SK-N-SH (cell line): ENCODE data around the gene STXBP6. TPM values are rescaled to one million over a fixed set of nuclear protein-coding genes. Genes with fewer than 3 reads are reported as not detected.

Experiments
- CTCF ChIA-PET: fragments of 300-600, 350-600 bp; formaldehyde crosslinking; extraction: SDS; loops from one replicate; lab custom pipeline; 2021; lab: Yijun Ruan, JAX
- POLR2A ChIA-PET: fragments of 350-600 bp; sonication (Branson Sonifier 250); formaldehyde crosslinking; extraction: SDS; loops from one replicate; lab custom pipeline; 2020; ENCODE audit warnings: antibody characterized with exemption, inconsistent platforms; lab: Yijun Ruan, JAX
- DNase-seq: peaks from one replicate; pipeline ENCODE4 v3.0.0; 2012
- H2AFZ ChIP-seq: fragments of 200-600 bp; sonication (generic); 2 replicates; pipeline ENCODE4 v1.8.1; 2016; ENCODE audit warnings: antibody characterized with exemption, mild to moderate bottlenecking, low read depth
- H3F3A ChIP-seq: fragments of 200-600 bp; sonication (generic); replicated peaks from 2 replicates; pipeline ENCODE3; 2016; ENCODE audit warnings: antibody characterized with exemption, mild to moderate bottlenecking; ENCODE audit not compliant: insufficient read depth
- H3K27ac ChIP-seq, 2 experiments: fragments of 200-500 bp in 1 of 2; fragments of 200-600 bp in 1 of 2; sonication (Bioruptor generic) in 1 of 2; sonication (generic), shearing (Covaris generic) in 1 of 2; 2 replicates each; pipeline versions ENCODE4 v1.5.1 to v1.6.1; 2014 to 2016; ENCODE audit warnings: low read depth in 2 of 2, inconsistent platforms in 1 of 2, low read length in 1 of 2, mild to moderate bottlenecking in 1 of 2, mixed read lengths in 1 of 2
- H3K27me3 ChIP-seq: fragments of 200-600 bp; sonication (generic), shearing (Covaris generic); 2 replicates; pipeline ENCODE4 v1.6.1; 2016; ENCODE audit warnings: mixed run types; ENCODE audit not compliant: insufficient read depth
- H3K36me3 ChIP-seq, 2 experiments: fragments of 200-500 bp in 1 of 2; fragments of 200-600 bp in 1 of 2; sonication (Bioruptor generic) in 1 of 2; sonication (generic) in 1 of 2; replicated peaks in 1 of 2; 2 replicates each; pipeline versions ENCODE3 to v1.5.1; 2014 to 2016; ENCODE audit warnings: low read length in 1 of 2, mild to moderate bottlenecking in 1 of 2; ENCODE audit not compliant: insufficient read depth in 2 of 2, control insufficient read depth in 1 of 2
- H3K4me1 ChIP-seq, 2 experiments: fragments of 200-500 bp in 1 of 2; fragments of 200-600 bp in 1 of 2; sonication (Bioruptor generic) in 1 of 2; sonication (generic), shearing (Covaris generic) in 1 of 2; 2 replicates each; pipeline versions ENCODE4 v1.5.1 to v1.6.1; 2014 to 2016; ENCODE audit warnings: low read depth in 1 of 2, low read length in 1 of 2, mixed run types in 1 of 2; ENCODE audit not compliant: insufficient read depth in 2 of 2, control insufficient read depth in 1 of 2
- H3K4me2 ChIP-seq: fragments of 200-600 bp; sonication (generic), shearing (Covaris generic); 2 replicates; pipeline ENCODE4 v1.6.1; 2017; ENCODE audit warnings: mixed run types
- H3K4me3 ChIP-seq, 2 experiments: fragments of 200-500 bp in 1 of 2; fragments of 200-600 bp in 1 of 2; sonication (Bioruptor generic) in 1 of 2; sonication (generic), shearing (Covaris generic) in 1 of 2; 2 replicates each; pipeline versions ENCODE4 v1.5.1 to v1.8.1; 2014 to 2016; ENCODE audit warnings: low read depth in 2 of 2, inconsistent platforms in 1 of 2, low read length in 1 of 2, mild to moderate bottlenecking in 1 of 2, mixed read lengths in 1 of 2, moderate library complexity in 1 of 2
- H3K79me2 ChIP-seq: fragments of 200-600 bp; sonication (generic); 2 replicates; pipeline ENCODE4 v1.8.1; 2017; ENCODE audit warnings: mild to moderate bottlenecking; ENCODE audit not compliant: insufficient read depth
- H3K9ac ChIP-seq: fragments of 200-600 bp; sonication (generic); 2 replicates; pipeline ENCODE4 v1.6.1; 2017; ENCODE audit warnings: mixed run types
- H3K9me2 ChIP-seq: fragments of 200-600 bp; sonication (generic); 2 replicates; pipeline ENCODE4 v1.6.1; 2017; ENCODE audit warnings: mixed run types
- H3K9me3 ChIP-seq: fragments of 200-600 bp; sonication (generic); 2 replicates; pipeline ENCODE4 v1.6.1; 2017; ENCODE audit warnings: mixed run types, mild to moderate bottlenecking, moderate library complexity
- H4K20me1 ChIP-seq: fragments of 200-600 bp; sonication (generic); 2 replicates; pipeline ENCODE4 v1.6.1; 2017; ENCODE audit warnings: mild to moderate bottlenecking, mixed run types; ENCODE audit not compliant: insufficient read depth
- CHD2 ChIP-seq: fragments of 150-350 bp; IDR thresholded peaks from 2 replicates; pipeline ENCODE4 v1.6.1; 2018; ENCODE audit warnings: low read length; ENCODE audit not compliant: partially characterized antibody
- EZH2phosphoT487 ChIP-seq: fragments of 200-600 bp; sonication (generic); IDR thresholded peaks from 2 replicates; pipeline ENCODE4 v1.6.1; 2017; ENCODE audit warnings: low read depth, mixed run types, mild to moderate bottlenecking, antibody characterized with exemption, moderate library complexity, borderline replicate concordance
- JUND ChIP-seq: IDR thresholded peaks from 2 replicates; pipeline ENCODE4 v1.4.0; 2012
- POLR2AphosphoS5 ChIP-seq: IDR thresholded peaks from 2 replicates; pipeline ENCODE4 v1.6.1; 2012; ENCODE audit warnings: low read depth, low read length
- RFX5 ChIP-seq: IDR thresholded peaks from 2 replicates; pipeline ENCODE4 v1.6.1; 2012; ENCODE audit warnings: mild to moderate bottlenecking, improper control_type of control experiment, low read length
- RXRA ChIP-seq: IDR thresholded peaks from 2 replicates; pipeline ENCODE4 v1.4.0; 2012; ENCODE audit warnings: low read depth, mild to moderate bottlenecking, borderline replicate concordance
- SMC3 ChIP-seq: IDR thresholded peaks from 2 replicates; pipeline ENCODE4 v1.6.1; 2012; ENCODE audit warnings: low read depth, low read length, improper control_type of control experiment
- USF2 ChIP-seq: fragments of 150-350 bp; IDR thresholded peaks from 2 replicates; pipeline ENCODE4 v1.6.1; 2017; ENCODE audit warnings: antibody characterized with exemption, low read length, low read depth, borderline replicate concordance
- YY1 ChIP-seq: IDR thresholded peaks from 2 replicates; pipeline ENCODE4 v1.4.0; 2012; ENCODE audit warnings: low read depth, mild to moderate bottlenecking
- WGBS: methylation state at CpG from one replicate; pipeline ENCODE4 v1.1.6; 2017; ENCODE audit warnings: low lambda C conversion rate; 5-methylcytosine and 5-hydroxymethylcytosine counted together
- polyA plus RNA-seq, 3 experiments: library from polyadenylated mRNA; depleted of rRNA; stranded (reverse); fragments of >200 nt; gene quantifications; 2 replicates each; pipeline ENCODE4 v1.2.3, GENCODE V29; 2012
- TF ChIP-seq, protein P1 (sequence below): IDR thresholded peaks from 2 replicates; pipeline ENCODE4 v1.4.0; 2012; ENCODE audit warnings: low read depth
- TF ChIP-seq, protein P2 (sequence below): fragments of 150-350 bp; IDR thresholded peaks from 2 replicates; pipeline ENCODE4 v1.6.1; 2016; ENCODE audit warnings: mild to moderate bottlenecking, low read depth, low read length

Gene STXBP6
- polyA plus RNA-seq, 1 of the 3 experiments (the other 2 are of a cell fraction), result 0.16 TPM

- Histone ChIP-seq H3K27ac (no peak overlapping the region), H3K9me3 (no peaks in the 10 kb centered on the region), H3K4me2 (no peak overlapping the region), H3K9me2 (no peaks in the 10 kb centered on the region), H3K4me1 (no peaks in the 10 kb centered on the region), H3K79me2 (no peaks in the 10 kb centered on the region), H4K20me1 (no peaks in the 10 kb centered on the region), H3K9ac (no peak overlapping the region), H2AFZ (no peak overlapping the region), H3F3A (no peaks in the 10 kb centered on the region), H3K27me3 (no peaks in the 10 kb centered on the region), H3K4me3 (no peak overlapping the region), H3K36me3 (no peaks in the 10 kb centered on the region)
- TF ChIP-seq EZH2phosphoT487 (no peak), POLR2AphosphoS5 (no peak), USF2 (no peak), RFX5 (no peak), RXRA (no peak), SMC3 (no peak), YY1 (no peak), CHD2 (no peak)
- TF ChIP-seq, protein P1, sequence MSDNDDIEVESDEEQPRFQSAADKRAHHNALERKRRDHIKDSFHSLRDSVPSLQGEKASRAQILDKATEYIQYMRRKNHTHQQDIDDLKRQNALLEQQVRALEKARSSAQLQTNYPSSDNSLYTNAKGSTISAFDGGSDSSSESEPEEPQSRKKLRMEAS, result no peak
- TF ChIP-seq, protein P2, sequence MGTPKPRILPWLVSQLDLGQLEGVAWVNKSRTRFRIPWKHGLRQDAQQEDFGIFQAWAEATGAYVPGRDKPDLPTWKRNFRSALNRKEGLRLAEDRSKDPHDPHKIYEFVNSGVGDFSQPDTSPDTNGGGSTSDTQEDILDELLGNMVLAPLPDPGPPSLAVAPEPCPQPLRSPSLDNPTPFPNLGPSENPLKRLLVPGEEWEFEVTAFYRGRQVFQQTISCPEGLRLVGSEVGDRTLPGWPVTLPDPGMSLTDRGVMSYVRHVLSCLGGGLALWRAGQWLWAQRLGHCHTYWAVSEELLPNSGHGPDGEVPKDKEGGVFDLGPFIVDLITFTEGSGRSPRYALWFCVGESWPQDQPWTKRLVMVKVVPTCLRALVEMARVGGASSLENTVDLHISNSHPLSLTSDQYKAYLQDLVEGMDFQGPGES, result no peak
- POLR2A ChIA-PET, result no interaction called here
- CTCF ChIA-PET, result interaction anchor here (0.7 kb wide), 1 partner anchor 57 kb away, joined by 3 read pairs; no protein-coding TSS in a partner anchor
- DNase-seq, result no peak
- WGBS, result 10% methylated on average over 1 of the region's 1 CpG
These were observed 121.5 kb downstream of the STXBP6 start for GRCh38 chr14:24928386-24928900.

DNA sequence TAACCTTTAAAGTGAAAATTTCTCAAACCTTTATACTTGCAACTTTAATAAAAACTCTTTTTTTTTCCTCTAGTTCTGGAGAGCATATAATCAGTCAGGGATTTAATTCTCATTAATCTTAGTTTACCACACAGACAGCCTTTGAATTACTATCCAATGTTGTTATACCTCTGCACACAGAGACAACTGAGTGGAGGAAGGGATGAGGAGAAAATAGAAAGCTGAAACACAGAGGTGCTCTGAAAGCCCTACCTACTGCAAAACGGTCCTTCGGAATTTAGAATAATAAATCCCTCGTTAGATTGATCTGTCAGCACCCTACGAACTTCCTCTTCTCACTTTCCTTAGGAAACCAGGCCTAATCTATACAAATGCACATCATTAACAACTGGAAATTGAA is 122.1 kb downstream of the STXBP6 start:
- Histone ChIP-seq H3K27ac (no peak overlapping the region), H3K9me2 (no peaks in the 10 kb centered on the region), H4K20me1 (no peaks in the 10 kb centered on the region), H3F3A (no peaks in the 10 kb centered on the region), H2AFZ (no peak overlapping the region), H3K27me3 (no peaks in the 10 kb centered on the region), H3K36me3 (no peaks in the 10 kb centered on the region), H3K79me2 (no peaks in the 10 kb centered on the region), H3K4me3 (no peak overlapping the region), H3K4me1 (no peaks in the 10 kb centered on the region), H3K4me2 (no peak overlapping the region), H3K9me3 (no peaks in the 10 kb centered on the region), H3K9ac (no peak overlapping the region)
- ChIA-PET CTCF (no interaction called here), POLR2A (no interaction called here)
- no peak for TF ChIP-seq JUND
- TF ChIP-seq, protein P2, result no peak
- DNase-seq, result no peak
- 3% methylated on average over 4 of the region's 4 CpGs for WGBS
